Hematopoietic multipotent progenitor cell treated with erythropoietin and hydrocortisone succinate and interleukin-3 and kit ligand, for 15 days (in vitro differentiated cells): ENCODE measurements around the gene YOD1.
"Not testable (repeated sequence)": the region's sequence is repeated elsewhere in the genome, so short reads cannot be mapped to it uniquely, and the experiment has no call there.

Source experiments
- DNase-seq: peaks from one replicate; pipeline ENCODE4 v3.0.0-alpha.2; 2015; ENCODE audit warnings: low spot score

The YOD1 gene

GRCh38 chr1:207049054-207049453 lies 2.0 kb downstream of the YOD1 start:
- no peak for DNase-seq

GRCh38 chr1:207048041-207048440 lies 3.0 kb downstream of the YOD1 start:
- no peak for DNase-seq

- peak; percentile 39 for DNase-seq
These were observed 3.5 kb downstream of the YOD1 start for GRCh38 chr1:207047505-207047904.

- DNase-seq = no peak
These were observed 5.6 kb downstream of the YOD1 start for GRCh38 chr1:207045453-207045852.

- not testable (repeated sequence) for DNase-seq
These were observed 9.6 kb downstream of the YOD1 start for GRCh38 chr1:207041397-207041796.

GRCh38 chr1:207040181-207040533 lies 10.9 kb downstream of the YOD1 start:
- no peak for DNase-seq

GRCh38 chr1:207039380-207040180 lies 11.4 kb downstream of the YOD1 start:
- no peak for DNase-seq

GRCh38 chr1:207036865-207037264 lies 14.1 kb downstream of the YOD1 start:
- no peak for DNase-seq

- DNase-seq = no peak
These were observed 15.0 kb downstream of the YOD1 start for GRCh38 chr1:207035877-207036551.

GRCh38 chr1:207034998-207035397 lies 16.0 kb downstream of the YOD1 start:
- DNase-seq = no peak

- DNase-seq = no peak
These were observed 16.8 kb downstream of the YOD1 start for GRCh38 chr1:207034208-207034607.

GRCh38 chr1:207033302-207033701 lies 17.7 kb downstream of the YOD1 start:
- DNase-seq = no peak

GRCh38 chr1:207032528-207033017 lies 18.4 kb downstream of the YOD1 start, which contains the start of gene C1orf116:
TSS of gene C1orf116 (minus strand) at chr1:207032756. CDS start at chr1:207027598, 5,158 bp downstream.
- DNase-seq = no peak

GRCh38 chr1:207031632-207032264 lies 19.3 kb downstream of the YOD1 start:
- DNase-seq = no peak

- DNase-seq = no peak
These were observed 20.0 kb downstream of the YOD1 start for GRCh38 chr1:207031016-207031415.

GRCh38 chr1:207030522-207031009 lies 20.4 kb downstream of the YOD1 start:
- DNase-seq = no peak

GRCh38 chr1:207029701-207030521 lies 21.1 kb downstream of the YOD1 start:
- no peak for DNase-seq

GRCh38 chr1:207028884-207029650 lies 21.9 kb downstream of the YOD1 start:
- no peak for DNase-seq

GRCh38 chr1:207027921-207028320 lies 23.1 kb downstream of the YOD1 start:
- no peak for DNase-seq

GRCh38 chr1:207027206-207027777 lies 23.7 kb downstream of the YOD1 start:
- no peak for DNase-seq

- DNase-seq = no peak
These were observed 24.9 kb downstream of the YOD1 start for GRCh38 chr1:207026104-207026534.
